Esophagus squamous epithelium (tissue), 5 donors: Measurements from ENCODE around the gene COL28A1. TPM values are rescaled to one million over a fixed set of nuclear protein-coding genes. Genes with fewer than 3 reads are reported as not detected.

Experiments
- DNase-seq: peaks from one replicate; lab custom pipeline; 2025; lab: John Stamatoyannopoulos, UW
- H3K27ac ChIP-seq, 4 donors: fragments of 200-600 bp; sonication (generic); one replicate each; pipeline ENCODE4 v1.5.1; 2016 to 2019; ENCODE audit warnings: mild to moderate bottlenecking in 1 of 4
- H3K27me3 ChIP-seq, 4 donors: fragments of 200-600 bp; sonication (generic); 1 replicate in 3 of 4; 2 replicates in 1 of 4; pipeline versions ENCODE4 v1.5.1 to v1.6.0; 2017 to 2021; ENCODE audit warnings: antibody characterized with exemption in 1 of 4
- H3K36me3 ChIP-seq, 3 donors: fragments of 200-600 bp; sonication (generic); one replicate each; pipeline ENCODE4 v1.5.1; 2016 to 2019
- H3K4me1 ChIP-seq, 3 donors: fragments of 200-600 bp; sonication (generic); one replicate each; pipeline ENCODE4 v1.5.1; 2017 to 2019
- H3K4me3 ChIP-seq, 4 donors: fragments of 200-600 bp; sonication (generic); 1 replicate in 3 of 4; 2 replicates in 1 of 4; pipeline ENCODE4 v1.5.1; 2016 to 2019; ENCODE audit warnings: mild to moderate bottlenecking in 2 of 4, moderate library complexity in 1 of 4
- H3K9me3 ChIP-seq, 3 donors: fragments of 200-600 bp; sonication (generic); one replicate each; pipeline ENCODE4 v1.5.1; 2016 to 2019
- POLR2A ChIP-seq, 4 donors: fragments of 450-650 bp; IDR thresholded peaks; one replicate each; pipeline ENCODE4 v1.6.1; 2017; ENCODE audit warnings: antibody characterized with exemption in 4 of 4, mild to moderate bottlenecking in 4 of 4, moderate library complexity in 3 of 4
- whole genome bisulfite sequencing, 2 donors: methylation state at CpG; one replicate each; pipeline ENCODE4 v1.1.5; 2018; 5-methylcytosine and 5-hydroxymethylcytosine counted together
- intact Hi-C: fragments of 100-400 bp; cut with DNase I; formaldehyde crosslinking; loops from one replicate; pipeline ENCODE4 v1.15.0; 2022
- total RNA-seq, 4 donors: library from RNA; depleted of rRNA; stranded (reverse); fragments of >200 nt; gene quantifications; one replicate each; pipeline ENCODE4 v1.1.0, GENCODE V29; 2016
- TF ChIP-seq, protein P1 (sequence below), 6 experiments: fragments of 450-650 bp in 4 of 6; fragments of 200-600 bp in 2 of 6; sonication (generic) in 2 of 6; IDR thresholded peaks; one replicate each; pipeline ENCODE4 v1.5.1; 2016 to 2019; ENCODE audit warnings: antibody characterized with exemption in 6 of 6, mild to moderate bottlenecking in 4 of 6, moderate library complexity in 4 of 6
- donor health status: DM: yes; HTN: yes; CAD: no.

The COL28A1 gene
- total RNA-seq, 4 donors from 2014 or later, result 0.11 to 3.1 (median 0.40) TPM

DNA sequence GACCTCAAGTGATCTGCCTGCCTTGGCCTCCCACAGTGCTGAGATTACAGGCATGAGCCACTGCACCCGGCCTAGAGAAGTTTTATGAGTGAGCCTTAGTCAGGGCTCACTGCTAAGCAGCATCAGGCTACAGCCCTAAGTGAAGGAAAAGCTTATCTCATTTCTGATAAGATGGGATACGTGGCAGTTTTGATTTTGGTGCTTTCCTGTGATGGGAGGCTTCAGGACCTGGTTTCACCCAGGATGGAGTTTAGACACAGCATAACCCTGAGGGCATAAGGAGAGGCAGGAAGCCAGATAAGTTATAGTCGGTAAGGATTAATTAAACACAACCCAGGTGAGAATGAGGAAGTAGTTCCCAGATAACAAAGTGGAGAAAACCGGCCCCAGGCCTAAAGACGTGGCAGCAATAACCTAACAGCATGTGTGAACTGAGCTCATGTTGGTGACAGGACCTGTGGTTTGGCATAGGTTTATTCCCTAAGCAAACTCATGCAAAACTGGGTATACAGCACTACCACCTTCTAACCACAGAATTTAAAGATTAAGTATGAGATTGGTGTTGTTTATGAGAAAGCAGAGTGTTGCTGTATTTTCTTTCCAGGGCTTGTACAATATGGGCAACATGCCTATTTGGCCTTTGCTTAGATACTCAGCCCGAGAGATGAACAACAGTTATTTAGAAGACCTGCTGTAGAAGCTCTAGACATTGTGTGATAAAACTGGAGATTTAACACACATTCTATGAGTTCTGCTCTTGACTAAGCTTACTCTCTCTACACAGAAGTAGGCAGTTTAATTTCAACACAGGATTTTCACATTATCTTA lies 119.4 kb downstream of the COL28A1 start:
- intact Hi-C loops, result no loop called here
- DNase-seq, result no peak
- WGBS, 2 donors, result 27% methylated on average over 5 to 6 of the region's 6 CpGs
- H3K36me3 ChIP-seq, result no peaks in the 10 kb centered on the region
- H3K4me1 ChIP-seq, result peaks cover 0 to 23% (median 6%) of the 10 kb centered on the region in 3 donors
- no peak for TF ChIP-seq POLR2A (IDR thresholded peaks at IDR 0.05)
- TF ChIP-seq, protein P1, sequence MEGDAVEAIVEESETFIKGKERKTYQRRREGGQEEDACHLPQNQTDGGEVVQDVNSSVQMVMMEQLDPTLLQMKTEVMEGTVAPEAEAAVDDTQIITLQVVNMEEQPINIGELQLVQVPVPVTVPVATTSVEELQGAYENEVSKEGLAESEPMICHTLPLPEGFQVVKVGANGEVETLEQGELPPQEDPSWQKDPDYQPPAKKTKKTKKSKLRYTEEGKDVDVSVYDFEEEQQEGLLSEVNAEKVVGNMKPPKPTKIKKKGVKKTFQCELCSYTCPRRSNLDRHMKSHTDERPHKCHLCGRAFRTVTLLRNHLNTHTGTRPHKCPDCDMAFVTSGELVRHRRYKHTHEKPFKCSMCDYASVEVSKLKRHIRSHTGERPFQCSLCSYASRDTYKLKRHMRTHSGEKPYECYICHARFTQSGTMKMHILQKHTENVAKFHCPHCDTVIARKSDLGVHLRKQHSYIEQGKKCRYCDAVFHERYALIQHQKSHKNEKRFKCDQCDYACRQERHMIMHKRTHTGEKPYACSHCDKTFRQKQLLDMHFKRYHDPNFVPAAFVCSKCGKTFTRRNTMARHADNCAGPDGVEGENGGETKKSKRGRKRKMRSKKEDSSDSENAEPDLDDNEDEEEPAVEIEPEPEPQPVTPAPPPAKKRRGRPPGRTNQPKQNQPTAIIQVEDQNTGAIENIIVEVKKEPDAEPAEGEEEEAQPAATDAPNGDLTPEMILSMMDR (IDR thresholded peaks at IDR 0.05), result peak in 1 of 6 experiments; percentile 9
- H3K9me3 ChIP-seq, result no peaks in the 10 kb centered on the region
- no peaks in the 10 kb centered on the region for H3K27me3 ChIP-seq
- H3K4me3 ChIP-seq, result no peak overlapping the region
- H3K27ac ChIP-seq, result peak overlapping the region in 3 of 4 donors; percentile 36 to 42 (median 40)

GRCh38 chr7:7414791-7415603 lies 120.7 kb downstream of the COL28A1 start:
- WGBS, 2 donors, result 85 to 88% methylated on average over 7 of the region's 7 CpGs
- TF ChIP-seq POLR2A (IDR thresholded peaks at IDR 0.05), result no peak
- TF ChIP-seq, protein P1 (IDR thresholded peaks at IDR 0.05), result no peak
- H3K27me3 ChIP-seq, result no peaks in the 10 kb centered on the region
- H3K36me3 ChIP-seq, result no peaks in the 10 kb centered on the region
- no peak overlapping the region for H3K27ac ChIP-seq
- DNase-seq, result no peak
- H3K4me3 ChIP-seq, result no peak overlapping the region
- no peaks in the 10 kb centered on the region for H3K9me3 ChIP-seq
- H3K4me1 ChIP-seq, result peaks cover 0 to 27% (median 6%) of the 10 kb centered on the region in 3 donors
- intact Hi-C loops, result no loop called here

GRCh38 chr7:7408001-7408770 lies 127.5 kb downstream of the COL28A1 start:
- 26 to 49% methylated on average over 3 of the region's 3 CpGs for WGBS, 2 donors
- DNase-seq, result no peak
- H3K27me3 ChIP-seq, result no peaks in the 10 kb centered on the region
- H3K27ac ChIP-seq, result peak overlapping the region; percentile 66 to 87 (median 82)
- no peaks in the 10 kb centered on the region for H3K36me3 ChIP-seq
- TF ChIP-seq POLR2A (IDR thresholded peaks at IDR 0.05), result no peak
- TF ChIP-seq, protein P1 (IDR thresholded peaks at IDR 0.05), result no peak
- peaks cover 0 to 7% (median 0%) of the 10 kb centered on the region in 3 donors for H3K9me3 ChIP-seq
- peaks cover 0 to 36% (median 0%) of the 10 kb centered on the region in 3 donors for H3K4me1 ChIP-seq
- peak overlapping the region in 2 of 4 donors; percentile 6 to 16 for H3K4me3 ChIP-seq
- intact Hi-C loops, result no loop called here

GRCh38 chr7:7405461-7405860 lies 130.2 kb downstream of the COL28A1 start:
- no peak for DNase-seq
- intact Hi-C loops, result no loop called here
- H3K4me1 ChIP-seq, result peaks cover 0 to 29% (median 0%) of the 10 kb centered on the region in 3 donors
- H3K27ac ChIP-seq, result no peak overlapping the region
- peaks cover 0 to 7% (median 0%) of the 10 kb centered on the region in 3 donors for H3K9me3 ChIP-seq
- no peak overlapping the region for H3K4me3 ChIP-seq
- no peaks in the 10 kb centered on the region for H3K27me3 ChIP-seq
- no peaks in the 10 kb centered on the region for H3K36me3 ChIP-seq
- TF ChIP-seq, protein P1 (IDR thresholded peaks at IDR 0.05), result no peak
- TF ChIP-seq POLR2A (IDR thresholded peaks at IDR 0.05), result no peak
